Stimulated activated CD4-positive, alpha-beta T cell treated with anti-CD3 and anti-CD28 coated beads, Interleukin-4, amount 100 ng/mL, for 24 hours (primary cell): ENCODE data around the gene ERMAP.

Experiments
- DNase-seq: peaks from one replicate; pipeline ENCODE4 v3.0.0-alpha.2; 2020

The ERMAP gene

DNA sequence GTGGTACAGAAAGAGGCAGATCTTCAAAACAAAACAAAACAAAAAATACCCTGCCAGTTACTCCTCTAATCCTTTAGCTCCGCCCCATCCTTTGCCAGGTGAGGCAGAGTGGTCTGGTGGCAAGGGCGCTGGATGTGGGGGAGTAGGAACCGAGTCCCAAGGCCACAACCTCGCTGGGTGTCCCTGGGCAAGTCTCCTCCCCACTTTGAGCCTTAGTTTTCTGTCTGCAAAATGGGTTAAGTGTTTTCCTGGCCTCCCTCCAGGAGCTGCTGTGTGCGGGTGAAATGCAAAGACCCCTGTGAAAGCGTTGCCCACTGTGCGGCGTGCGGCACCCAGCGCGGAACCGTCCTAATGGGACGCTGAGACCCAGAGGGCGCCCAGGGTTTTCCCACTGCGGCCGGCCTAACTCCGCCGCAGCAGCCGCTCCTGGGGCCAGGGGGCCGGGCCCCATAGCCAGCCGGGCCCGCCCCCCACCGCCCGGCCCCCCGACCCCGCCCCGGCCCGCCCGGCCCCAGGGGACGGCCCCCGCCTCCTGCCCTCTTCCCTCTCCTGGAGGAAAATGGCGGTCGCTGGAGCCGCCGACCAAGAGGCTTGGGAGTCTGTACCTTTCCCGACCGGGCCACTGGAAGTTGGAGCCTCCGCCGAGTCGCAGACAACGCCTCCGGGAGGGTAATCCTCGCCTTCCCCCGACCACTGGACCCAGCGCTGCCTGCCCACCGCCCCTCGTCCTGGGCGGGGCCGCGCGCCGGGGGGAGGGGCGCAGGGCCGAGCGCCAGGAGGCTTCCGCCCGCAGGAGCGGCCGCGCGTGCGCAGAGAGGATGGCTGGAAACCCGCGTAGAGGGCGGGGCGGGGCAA, at the start of gene ERMAP, which contains the start of gene SVBP:
Gene ERMAP, plus strand, starts transcription at position 538 of the 855 bp plus-strand sequence. CDS start 13,327 bp downstream, outside the sequence.
Gene SVBP, minus strand, starts transcription at position 813 of the 855 bp plus-strand sequence. CDS start 853 bp downstream, outside the sequence.
- peak; percentile 94 for DNase-seq

GRCh38 chr1:42767510-42768000, 49.4 kb upstream of the ERMAP start:
- DNase-seq: no peak

- DNase-seq: no peak
Observed at GRCh38 chr1:42768172-42768571, 48.8 kb upstream of the ERMAP start.

- DNase-seq: no peak
Observed at GRCh38 chr1:42769811-42770210, 47.1 kb upstream of the ERMAP start.

- no peak for DNase-seq
Observed at GRCh38 chr1:42773420-42773819, 43.5 kb upstream of the ERMAP start.

DNA sequence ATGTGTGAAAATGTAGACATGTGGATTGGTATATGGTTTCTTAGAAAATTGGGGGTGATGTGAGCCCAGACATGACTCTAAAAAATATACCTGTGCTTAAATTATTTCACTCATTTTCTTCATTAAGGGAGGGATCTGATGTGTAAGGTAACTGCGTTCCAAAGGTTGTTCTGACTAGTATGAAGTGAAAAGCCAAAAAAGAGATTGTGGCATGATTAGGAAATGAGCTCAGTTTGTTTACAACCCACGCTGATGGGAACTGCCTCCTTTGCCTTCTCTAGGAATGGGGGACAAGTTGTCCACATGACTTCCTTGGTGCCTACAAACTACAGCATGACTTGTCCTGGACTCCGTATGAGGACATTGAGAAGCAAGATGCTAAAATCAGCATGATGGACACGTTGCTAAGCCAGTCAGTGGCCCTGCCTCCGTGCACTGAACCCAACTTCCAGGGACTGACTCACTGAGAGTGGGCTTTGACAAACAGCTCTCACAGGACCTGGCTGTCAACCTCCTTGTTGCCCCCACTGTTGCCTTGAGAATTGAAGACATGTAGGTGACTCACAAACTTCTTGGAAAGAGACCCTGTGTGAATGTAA, 41.9 kb upstream of the ERMAP start:
- DNase-seq: no peak

DNA sequence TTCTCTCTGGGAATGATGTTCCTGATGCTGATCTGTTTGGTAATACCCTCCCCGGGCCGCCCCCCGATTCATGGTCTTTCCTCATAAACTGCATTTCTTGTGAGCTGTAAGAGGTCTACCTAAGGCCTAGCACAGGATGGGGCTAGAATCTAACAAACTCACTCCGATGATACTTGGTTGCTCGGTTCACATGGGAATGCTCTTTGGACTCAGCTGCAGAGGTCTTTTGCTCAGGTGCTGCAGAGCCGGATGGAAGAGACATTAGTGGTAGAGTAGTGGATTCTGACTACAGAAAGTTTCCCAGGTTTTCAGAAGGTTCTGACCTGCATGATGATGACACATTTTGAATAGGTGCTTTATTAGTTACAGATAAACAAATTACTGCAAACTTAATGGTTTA, 40.4 kb upstream of the ERMAP start:
- DNase-seq: no peak

- peak; percentile 33 for DNase-seq
Observed at GRCh38 chr1:42777852-42778251, 39.1 kb upstream of the ERMAP start.

DNA sequence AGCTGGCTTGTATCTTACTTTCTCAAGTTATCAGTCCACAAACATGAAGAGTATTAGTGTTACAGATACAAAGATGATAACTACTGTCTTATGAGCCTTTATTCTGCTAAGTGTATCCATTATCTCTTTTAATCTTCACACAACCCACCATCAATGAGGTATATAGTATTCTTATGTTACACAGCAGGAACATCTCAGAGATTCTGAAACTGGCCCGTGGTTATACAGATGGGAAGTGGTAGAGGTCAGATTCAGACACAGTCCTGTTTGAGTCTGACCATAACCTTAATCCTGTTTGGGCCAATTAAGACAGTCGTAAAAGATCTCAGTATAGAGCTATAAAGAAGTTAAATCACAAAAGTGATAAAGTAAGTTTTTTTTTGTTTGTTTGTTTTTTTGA, 37.2 kb upstream of the ERMAP start:
- DNase-seq: no peak

GRCh38 chr1:42780176-42780575, 36.7 kb upstream of the ERMAP start:
- DNase-seq: no peak

DNA sequence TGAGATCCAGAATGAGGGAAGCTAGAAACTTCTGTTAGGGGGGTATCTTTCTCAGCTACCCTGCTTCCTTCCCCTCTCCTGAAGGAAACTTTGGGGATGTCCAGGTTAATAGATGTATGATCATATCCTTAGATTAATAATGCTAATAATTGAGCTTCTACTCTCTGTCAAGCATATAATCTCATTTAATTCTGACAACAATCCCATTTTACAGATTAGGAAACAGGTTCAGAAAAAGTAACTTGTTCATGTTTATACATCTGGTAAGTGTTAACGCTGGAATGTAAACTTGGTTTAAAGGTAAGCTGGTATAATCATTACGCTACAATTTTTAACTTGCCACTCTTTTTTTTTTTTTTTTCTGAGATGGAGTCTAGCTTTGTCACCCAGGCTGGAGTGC, 33.8 kb upstream of the ERMAP start:
- DNase-seq: no peak

- DNase-seq: no peak
Observed at GRCh38 chr1:42784547-42784945, 32.4 kb upstream of the ERMAP start.

DNA sequence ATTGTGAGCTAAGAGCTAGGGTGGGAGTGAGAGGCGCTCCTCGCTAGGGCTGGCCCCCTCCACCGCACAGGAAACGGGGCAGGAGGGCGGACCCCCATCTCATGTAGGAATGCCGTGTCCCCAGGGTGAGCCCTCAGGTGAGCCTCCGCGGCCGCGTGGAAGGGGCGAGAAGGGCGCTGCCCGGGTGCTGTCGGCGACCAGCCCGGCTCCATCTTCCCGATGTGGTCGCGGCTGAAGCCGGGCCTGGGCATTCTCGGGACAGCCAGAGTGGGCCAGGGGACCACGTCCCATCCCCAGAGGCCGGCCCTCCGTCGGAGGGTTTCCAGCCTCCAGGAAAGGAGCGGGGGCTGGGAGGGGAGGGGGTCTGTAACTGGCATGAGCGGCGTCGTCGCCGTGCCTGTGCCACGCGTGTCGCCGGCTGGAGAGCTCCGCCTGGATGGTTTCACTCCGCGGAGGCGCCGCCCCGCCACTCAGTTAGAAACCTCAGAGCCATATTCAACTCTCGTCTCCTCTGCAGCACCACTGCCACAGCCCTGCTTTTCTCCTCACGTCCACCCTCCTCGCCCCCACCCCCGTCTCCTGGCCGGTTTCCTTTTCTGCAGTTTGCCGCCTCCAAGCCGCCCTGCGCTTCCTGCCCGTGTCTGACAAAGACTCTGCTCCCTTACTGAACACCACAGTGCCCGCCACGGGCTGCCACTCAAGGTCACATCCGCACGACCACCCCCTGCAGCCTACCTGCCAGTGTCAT, 31.8 kb upstream of the ERMAP start, which contains the start of gene TMEM269:
Gene TMEM269, plus strand, starts transcription at position 46 of the 748 bp plus-strand sequence. CDS start 4,903 bp downstream, outside the sequence.
- DNase-seq: peak; percentile 31

DNA sequence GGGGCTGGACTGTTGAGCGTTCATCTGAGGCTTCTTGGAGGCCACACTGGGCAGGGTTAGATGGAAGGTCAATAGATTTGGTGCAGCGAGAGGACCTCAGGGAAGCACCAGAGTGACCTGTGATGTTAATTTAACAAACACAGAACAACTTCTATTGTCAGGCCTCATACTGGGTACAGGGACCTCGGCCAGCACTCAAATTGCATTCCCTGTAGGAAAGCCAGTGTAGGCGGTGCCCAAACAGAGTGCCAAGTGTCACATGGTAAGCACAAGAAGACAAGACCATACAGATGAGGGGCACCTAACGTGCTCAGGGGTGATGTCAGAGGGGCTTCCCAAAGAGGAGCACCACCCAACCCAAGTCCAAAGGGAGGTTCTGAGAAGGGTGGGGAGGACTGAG, 30.8 kb upstream of the ERMAP start:
- DNase-seq: no peak

DNA sequence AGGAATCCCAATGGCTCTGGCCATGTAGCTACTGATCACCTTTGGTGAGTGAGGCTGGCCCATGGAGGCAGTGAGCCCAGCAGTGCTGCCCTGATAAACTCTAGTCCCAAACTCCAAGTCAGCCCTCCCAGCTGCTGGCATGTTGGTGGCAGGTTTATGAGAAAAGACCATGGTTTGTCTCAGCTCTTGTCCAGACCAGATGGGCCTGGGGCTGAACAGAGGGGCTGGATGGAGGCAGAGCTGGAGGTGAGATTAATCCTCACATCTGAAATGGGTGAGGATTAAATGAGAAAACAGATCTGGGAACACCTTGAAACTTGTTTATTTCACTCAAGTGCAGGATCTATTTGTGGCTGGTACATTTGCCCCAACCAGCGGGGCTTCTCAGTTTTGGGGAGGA, 28.9 kb upstream of the ERMAP start:
- no peak for DNase-seq

- no peak for DNase-seq
Observed at GRCh38 chr1:42793824-42794223, 23.1 kb upstream of the ERMAP start.

GRCh38 chr1:42797414-42797813, 19.5 kb upstream of the ERMAP start:
- DNase-seq: no peak

- DNase-seq: no peak
Observed at GRCh38 chr1:42797979-42798378, 18.9 kb upstream of the ERMAP start.

GRCh38 chr1:42801832-42802473, 15.0 kb upstream of the ERMAP start:
- no peak for DNase-seq

DNA sequence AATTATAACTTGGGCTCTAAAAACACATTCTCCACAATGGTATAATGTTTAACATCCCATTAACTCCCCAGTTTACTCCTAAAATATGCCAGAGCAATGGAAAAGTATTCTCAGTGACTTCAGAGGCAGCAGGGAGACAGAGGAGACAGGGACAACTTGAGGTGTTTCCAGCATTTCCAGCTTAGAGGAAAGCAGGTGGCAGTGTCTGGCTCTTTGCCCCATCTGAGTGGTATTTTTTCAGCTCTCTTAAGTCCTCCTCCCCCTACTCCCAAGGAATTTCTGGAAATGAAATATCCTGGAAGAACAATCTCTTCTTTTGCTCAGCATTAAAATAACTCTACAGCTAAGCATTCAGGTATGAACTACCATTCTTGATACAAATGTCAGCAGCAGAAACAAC, 10.8 kb upstream of the ERMAP start:
- DNase-seq: no peak

GRCh38 chr1:42806593-42806992, 10.3 kb upstream of the ERMAP start:
- DNase-seq: no peak

GRCh38 chr1:42807056-42807668, 9.8 kb upstream of the ERMAP start:
- no peak for DNase-seq
